ENCODE data around the gene DDIT4.
"Not testable (repeated sequence)": the region's sequence is repeated elsewhere in the genome, so short reads cannot be mapped to it uniquely, and the experiment has no call there.

DNA sequence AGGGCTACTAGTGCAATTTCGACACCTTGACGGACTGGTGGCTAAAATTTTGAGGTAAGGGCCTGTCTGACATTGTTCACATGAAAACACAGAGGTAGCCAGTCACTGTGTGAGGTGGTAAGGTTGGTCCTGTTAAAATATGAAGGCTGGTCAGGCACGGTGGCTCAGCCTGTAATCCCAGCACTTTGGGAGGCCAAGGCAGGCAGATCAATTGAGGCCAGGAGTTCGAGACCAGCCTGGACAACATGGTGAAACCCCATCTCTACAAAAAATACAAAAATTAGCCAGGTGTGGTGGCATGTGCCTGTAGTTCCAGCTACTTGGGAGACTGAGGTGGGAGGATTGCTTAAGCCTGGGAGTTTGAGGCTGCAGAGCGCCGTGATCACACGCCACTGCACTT is 34.0 kb downstream of the DDIT4 start:
- not testable (repeated sequence) for TF ChIP-seq EZH2phosphoT487 (IDR thresholded peaks at IDR 0.05; ENCODE audit: insufficient read depth, low read depth); EZH2 (IDR thresholded peaks at IDR 0.05; ENCODE audit: insufficient read depth, poor library complexity, severe bottlenecking)
